H7 (cell line): Measurements from ENCODE around the gene GPX3. TPM values are rescaled to one million over a fixed set of nuclear protein-coding genes. Genes with fewer than 3 reads are reported as not detected.

Experiments
- DNase-seq: peaks from one replicate; pipeline ENCODE4 v3.0.0; 2012
- H3K27me3 ChIP-seq: 2 replicates; pipeline ENCODE4 v1.6.0; 2011; ENCODE audit warnings: mild to moderate bottlenecking, low read length; ENCODE audit not compliant: control insufficient read depth, insufficient read depth
- H3K36me3 ChIP-seq: replicated peaks from 2 replicates; pipeline ENCODE4 v1.5.1; 2011; ENCODE audit warnings: low read length; ENCODE audit not compliant: control insufficient read depth, insufficient read depth
- H3K4me3 ChIP-seq: 2 replicates; pipeline ENCODE4 v1.5.1; 2011; ENCODE audit warnings: low read depth, mild to moderate bottlenecking, control low read depth, low read length, moderate library complexity; ENCODE audit not compliant: insufficient read depth
- total RNA-seq: library from RNA; depleted of rRNA; stranded (reverse); fragments of >200 nt; shearing (Covaris generic); gene quantifications from 2 replicates; pipeline ENCODE4 v1.2.3, GENCODE V29; 2014

The GPX3 gene
- total RNA-seq, 1 experiment from 2014 or later: 39.8 TPM

DNA sequence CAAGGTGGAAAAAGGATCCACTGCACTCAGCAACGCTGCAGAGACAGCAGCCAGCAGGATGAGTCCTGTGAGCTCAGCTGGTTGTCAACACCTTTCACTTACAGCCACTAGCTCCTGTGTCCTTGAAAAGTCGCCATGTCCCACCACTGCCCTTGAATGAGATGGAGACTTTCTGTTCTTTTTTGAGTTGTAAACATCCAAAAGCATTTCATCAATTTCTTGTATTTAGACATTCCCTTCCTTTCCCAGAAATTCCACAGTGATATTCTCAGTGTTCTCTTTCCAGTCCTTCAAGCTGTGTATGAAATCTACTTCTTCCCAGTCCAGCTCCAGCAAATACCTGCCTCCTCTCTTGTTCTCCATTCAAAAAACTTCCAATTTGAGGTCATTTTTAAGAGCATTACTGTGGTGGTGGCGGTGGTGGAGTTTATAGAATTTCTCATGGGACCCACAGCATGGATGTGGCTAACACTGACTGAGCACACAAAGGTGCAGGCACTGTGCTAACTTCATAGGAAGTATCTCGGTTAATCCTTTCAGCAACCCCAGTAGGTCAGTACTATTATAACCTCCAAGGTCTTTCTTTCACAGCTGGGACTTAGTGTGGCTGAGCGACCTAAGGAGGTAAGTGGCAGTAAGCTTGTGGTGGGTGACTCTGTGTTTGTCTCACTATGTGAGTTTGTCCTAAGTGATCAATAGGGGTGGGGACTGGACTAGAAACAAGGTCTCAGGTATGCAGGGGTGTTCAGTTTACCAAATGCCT, 15.0 kb upstream of the GPX3 start:
- Histone ChIP-seq H3K4me3 (no peak overlapping the region), H3K36me3 (no peaks in the 10 kb centered on the region), H3K27me3 (no peaks in the 10 kb centered on the region)
- no peak for DNase-seq

DNA sequence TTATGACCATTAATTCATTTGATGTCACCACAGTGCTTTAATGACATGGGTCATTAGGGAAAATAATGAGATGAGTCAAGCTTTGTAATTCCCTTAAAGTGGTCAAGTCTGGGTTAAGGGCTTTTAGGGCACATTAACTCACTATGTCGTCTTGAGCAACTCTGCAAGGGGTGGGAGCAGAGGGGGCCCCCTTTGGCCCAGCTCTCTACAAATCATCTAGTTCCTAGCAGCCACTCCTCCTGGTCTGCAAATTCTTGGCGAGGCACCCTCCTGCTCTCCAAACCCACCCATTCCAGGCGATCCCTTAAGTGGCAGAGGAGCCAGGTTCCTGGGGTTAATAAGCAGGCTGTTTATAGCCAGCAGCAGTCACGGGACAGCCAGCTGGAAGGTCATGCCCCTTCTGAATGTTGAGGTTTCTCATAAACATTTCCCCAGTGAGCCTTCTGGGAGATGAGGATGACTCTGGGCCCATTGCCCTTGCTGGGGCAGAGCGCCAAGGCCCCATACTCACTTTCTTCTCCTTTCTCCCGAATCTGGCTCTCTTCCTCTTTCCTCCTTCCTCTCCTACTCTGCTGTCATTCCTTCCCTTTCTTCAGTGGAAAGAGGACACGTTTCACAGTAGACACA, 14.3 kb upstream of the GPX3 start:
- H3K36me3 ChIP-seq: no peaks in the 10 kb centered on the region
- H3K4me3 ChIP-seq: no peak overlapping the region
- no peak for DNase-seq
- no peaks in the 10 kb centered on the region for H3K27me3 ChIP-seq

GRCh38 chr5:151006704-151007334, 13.6 kb upstream of the GPX3 start:
- DNase-seq: no peak
- H3K4me3 ChIP-seq: no peak overlapping the region
- no peaks in the 10 kb centered on the region for H3K36me3 ChIP-seq
- H3K27me3 ChIP-seq: no peaks in the 10 kb centered on the region

- DNase-seq: no peak
- H3K4me3 ChIP-seq: no peak overlapping the region
- H3K36me3 ChIP-seq: no peaks in the 10 kb centered on the region
- H3K27me3 ChIP-seq: no peaks in the 10 kb centered on the region
These were observed 12.8 kb upstream of the GPX3 start for GRCh38 chr5:151007430-151008209.

- H3K36me3 ChIP-seq: no peaks in the 10 kb centered on the region
- H3K4me3 ChIP-seq: no peak overlapping the region
- no peaks in the 10 kb centered on the region for H3K27me3 ChIP-seq
- no peak for DNase-seq
These were observed 12.2 kb upstream of the GPX3 start for GRCh38 chr5:151008210-151008491.

DNA sequence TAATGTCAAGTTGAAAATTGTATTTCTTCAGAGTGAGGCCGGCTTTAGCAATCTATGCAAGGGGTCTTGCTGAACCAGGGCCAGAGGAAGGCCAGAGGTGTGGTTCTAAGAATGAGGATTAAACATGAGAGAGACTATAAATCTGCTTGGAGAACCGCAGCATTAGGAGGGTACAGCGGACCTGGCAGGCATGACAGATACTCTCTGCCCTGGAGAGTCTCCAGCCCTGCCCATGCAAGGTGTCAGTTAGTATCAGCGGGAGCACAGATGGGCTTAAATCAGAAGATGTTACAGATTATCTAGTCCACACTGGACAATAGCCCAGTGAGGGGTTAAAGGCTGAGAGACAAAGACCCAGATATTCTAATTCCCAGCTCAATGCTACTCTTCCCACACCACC, 11.5 kb upstream of the GPX3 start:
- H3K4me3 ChIP-seq: no peak overlapping the region
- DNase-seq: no peak
- no peaks in the 10 kb centered on the region for H3K27me3 ChIP-seq
- no peaks in the 10 kb centered on the region for H3K36me3 ChIP-seq

GRCh38 chr5:151012862-151013261, 7.5 kb upstream of the GPX3 start:
- DNase-seq: no peak
- Histone ChIP-seq H3K27me3 (no peaks in the 10 kb centered on the region; the same call in 1 of the 2 replicates), H3K36me3 (no peaks in the 10 kb centered on the region), H3K4me3 (no peak overlapping the region)

DNA sequence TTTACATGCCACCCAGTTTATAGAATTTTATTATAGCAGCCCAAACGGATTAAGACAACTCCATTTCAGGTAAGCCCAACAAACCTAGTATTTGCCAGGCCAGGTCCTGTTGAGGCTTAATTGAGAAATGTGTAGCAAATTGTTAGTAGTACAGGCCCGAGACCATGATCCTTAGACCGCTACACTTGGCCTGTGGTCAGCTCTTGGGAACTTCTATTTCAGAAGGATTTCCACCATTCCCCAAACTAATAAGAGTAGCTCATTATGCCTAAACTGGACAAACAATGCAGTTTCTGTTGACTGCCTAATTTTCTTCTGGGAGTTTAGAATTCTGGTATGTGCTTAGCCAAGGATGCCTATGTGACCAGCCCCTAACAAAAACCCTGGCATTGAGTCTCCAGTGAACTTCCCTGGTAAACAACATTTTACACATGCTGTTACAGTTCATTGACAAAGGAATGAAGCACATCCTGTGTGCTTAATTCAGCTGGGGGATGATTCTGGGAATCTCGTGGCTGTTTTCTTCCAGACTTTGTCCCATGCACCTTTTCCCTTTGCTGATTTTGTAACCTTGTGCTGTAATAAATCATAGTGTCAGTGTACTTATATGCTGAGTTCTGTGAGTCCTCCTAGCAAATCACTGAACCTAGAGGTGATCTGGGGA, 5.6 kb upstream of the GPX3 start:
- no peak for DNase-seq
- Histone ChIP-seq H3K27me3 (no peaks in the 10 kb centered on the region; the same call in 1 of the 2 replicates), H3K36me3 (no peaks in the 10 kb centered on the region), H3K4me3 (no peak overlapping the region)

- no peak for DNase-seq
- H3K27me3 ChIP-seq: peaks cover 4% of the 10 kb centered on the region
- H3K4me3 ChIP-seq: no peak overlapping the region
- no peaks in the 10 kb centered on the region for H3K36me3 ChIP-seq
These were observed 4.3 kb upstream of the GPX3 start for GRCh38 chr5:151015974-151016587.

GRCh38 chr5:151016700-151017099, 3.7 kb upstream of the GPX3 start:
- no peak for DNase-seq
- Histone ChIP-seq H3K27me3 (peaks cover 10% of the 10 kb centered on the region), H3K36me3 (no peaks in the 10 kb centered on the region), H3K4me3 (no peak overlapping the region)

DNA sequence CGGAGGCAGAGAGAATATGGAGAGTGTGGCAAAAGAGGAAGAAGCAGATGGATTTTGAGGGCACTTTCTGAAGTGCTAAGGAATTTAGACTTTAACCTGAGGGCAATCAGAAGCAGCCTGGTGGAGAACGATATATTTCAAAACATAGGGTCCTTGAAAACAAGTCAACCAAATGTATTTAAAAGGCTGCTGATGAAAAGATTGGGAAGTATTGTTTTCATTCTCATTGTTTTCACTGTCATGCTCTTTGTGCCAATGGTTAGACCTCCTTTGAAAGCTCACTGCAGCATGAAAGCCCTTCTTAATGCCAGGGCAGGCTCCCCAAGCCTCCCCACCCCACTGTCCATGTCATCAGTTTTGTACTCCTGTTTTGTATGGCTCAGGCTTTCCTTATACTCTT, 2.5 kb upstream of the GPX3 start:
- Histone ChIP-seq H3K4me3 (no peak overlapping the region), H3K36me3 (no peaks in the 10 kb centered on the region), H3K27me3 (peaks cover 13% of the 10 kb centered on the region)
- DNase-seq: no peak

DNA sequence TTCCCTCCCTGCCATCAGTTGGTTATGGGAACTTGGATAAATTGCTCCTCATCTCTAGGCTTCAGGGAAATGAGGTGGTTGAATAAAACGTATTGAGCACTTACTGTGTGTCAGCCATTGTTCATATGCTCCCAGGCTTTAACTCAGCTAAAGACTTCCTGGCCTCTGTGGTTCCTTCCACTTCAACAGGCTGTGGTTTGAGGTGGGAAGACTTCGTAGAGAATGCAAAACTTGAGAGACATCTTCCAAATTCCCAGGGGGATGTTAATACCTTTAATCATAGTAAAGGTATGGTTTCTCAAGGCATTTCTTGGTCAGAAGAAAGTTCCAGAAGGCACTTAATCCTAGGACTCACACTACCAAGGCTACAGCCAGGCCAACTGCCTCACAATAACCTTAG, 1.5 kb upstream of the GPX3 start:
- Histone ChIP-seq H3K36me3 (no peaks in the 10 kb centered on the region), H3K27me3 (peaks cover 13% of the 10 kb centered on the region), H3K4me3 (no peak overlapping the region)
- no peak for DNase-seq

GRCh38 chr5:151019331-151019730, 1.1 kb upstream of the GPX3 start:
- DNase-seq: no peak
- H3K4me3 ChIP-seq: no peak overlapping the region
- H3K27me3 ChIP-seq: peaks cover 13% of the 10 kb centered on the region
- H3K36me3 ChIP-seq: no peaks in the 10 kb centered on the region

- H3K27me3 ChIP-seq: peaks cover 13% of the 10 kb centered on the region
- H3K4me3 ChIP-seq: no peak overlapping the region
- peak; percentile 19 for DNase-seq
- H3K36me3 ChIP-seq: no peaks in the 10 kb centered on the region
These were observed 1.4 kb downstream of the GPX3 start for GRCh38 chr5:151021746-151022145.
